ENCODE results near the gene MRPL23. TPM values are rescaled to one million over a fixed set of nuclear protein-coding genes. Genes with fewer than 3 reads are reported as not detected.

MRPL23 gene
- total RNA-seq, 1 experiment from 2014 or later: 98.0 TPM

DNA sequence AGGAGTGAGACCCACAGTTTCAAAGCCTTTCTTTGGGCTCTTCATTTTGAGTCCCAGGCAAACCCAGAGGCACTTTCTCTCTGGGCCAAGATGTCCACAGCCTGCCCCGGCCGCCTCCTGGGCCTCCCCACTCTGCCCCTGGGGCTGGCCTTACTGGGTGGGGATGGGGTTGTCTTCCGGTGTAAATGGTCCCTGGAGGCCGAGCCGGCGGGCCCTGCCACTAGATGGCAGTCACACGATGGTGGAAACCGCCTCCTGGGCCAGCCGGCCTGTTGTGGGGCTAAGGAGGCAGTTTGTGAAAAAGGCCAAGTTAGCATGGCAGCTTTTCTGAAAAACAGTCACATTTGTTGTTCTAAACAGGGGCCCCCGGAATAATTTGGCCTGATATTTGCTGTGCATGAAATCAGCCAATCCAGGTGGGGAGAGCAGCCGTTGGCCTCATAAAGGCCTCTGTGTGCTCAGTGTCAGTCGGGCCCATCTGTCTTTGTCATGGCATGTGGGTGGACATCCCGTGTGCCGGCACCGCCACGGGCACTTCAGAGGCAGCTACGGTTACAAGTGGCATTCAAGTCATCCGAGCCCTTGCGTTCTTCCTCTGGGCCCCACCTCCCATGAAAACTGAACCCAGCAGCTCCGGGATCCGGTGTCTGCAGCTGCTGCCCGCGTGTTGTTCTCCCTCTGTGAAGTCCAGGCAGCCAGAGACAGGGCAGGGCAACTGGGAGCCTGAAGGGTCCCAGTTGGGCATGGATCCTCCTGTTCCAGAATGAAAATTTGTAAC is 6.5 kb downstream of the MRPL23 start:
- POLR2A ChIA-PET: no interaction called here
- Mint-ChIP-seq H3K4me1 (ENCODE audit: insufficient read depth, unreplicated experiment) (no peaks in the 10 kb centered on the region), H3K4me3 (ENCODE audit: unreplicated experiment) (no peak overlapping the region), H3K27me3 (ENCODE audit: insufficient read depth, unreplicated experiment) (no peaks in the 10 kb centered on the region), H3K9me3 (ENCODE audit: unreplicated experiment) (no peaks in the 10 kb centered on the region), H3K36me3 (ENCODE audit: insufficient read depth, unreplicated experiment) (no peaks in the 10 kb centered on the region), H3K27ac (ENCODE audit: low read depth, unreplicated experiment) (no peak overlapping the region)
- intact Hi-C loops (cut with micrococcal nuclease): no loop called here
- TF ChIP-seq, protein P1, sequence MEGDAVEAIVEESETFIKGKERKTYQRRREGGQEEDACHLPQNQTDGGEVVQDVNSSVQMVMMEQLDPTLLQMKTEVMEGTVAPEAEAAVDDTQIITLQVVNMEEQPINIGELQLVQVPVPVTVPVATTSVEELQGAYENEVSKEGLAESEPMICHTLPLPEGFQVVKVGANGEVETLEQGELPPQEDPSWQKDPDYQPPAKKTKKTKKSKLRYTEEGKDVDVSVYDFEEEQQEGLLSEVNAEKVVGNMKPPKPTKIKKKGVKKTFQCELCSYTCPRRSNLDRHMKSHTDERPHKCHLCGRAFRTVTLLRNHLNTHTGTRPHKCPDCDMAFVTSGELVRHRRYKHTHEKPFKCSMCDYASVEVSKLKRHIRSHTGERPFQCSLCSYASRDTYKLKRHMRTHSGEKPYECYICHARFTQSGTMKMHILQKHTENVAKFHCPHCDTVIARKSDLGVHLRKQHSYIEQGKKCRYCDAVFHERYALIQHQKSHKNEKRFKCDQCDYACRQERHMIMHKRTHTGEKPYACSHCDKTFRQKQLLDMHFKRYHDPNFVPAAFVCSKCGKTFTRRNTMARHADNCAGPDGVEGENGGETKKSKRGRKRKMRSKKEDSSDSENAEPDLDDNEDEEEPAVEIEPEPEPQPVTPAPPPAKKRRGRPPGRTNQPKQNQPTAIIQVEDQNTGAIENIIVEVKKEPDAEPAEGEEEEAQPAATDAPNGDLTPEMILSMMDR (IDR thresholded peaks at IDR 0.05; ENCODE audit: unreplicated experiment): peak; percentile 15
- CTCF ChIA-PET: interaction anchor here (0.6 to 2.6 kb wide), 6 partner anchors 9 to 259 kb away, joined by 3 to 7 read pairs (median 3); no protein-coding TSS in a partner anchor
- no TSS peak for BruUV-seq (replicated peaks)
- no peak for DNase-seq (ENCODE audit: unreplicated experiment)

DNA sequence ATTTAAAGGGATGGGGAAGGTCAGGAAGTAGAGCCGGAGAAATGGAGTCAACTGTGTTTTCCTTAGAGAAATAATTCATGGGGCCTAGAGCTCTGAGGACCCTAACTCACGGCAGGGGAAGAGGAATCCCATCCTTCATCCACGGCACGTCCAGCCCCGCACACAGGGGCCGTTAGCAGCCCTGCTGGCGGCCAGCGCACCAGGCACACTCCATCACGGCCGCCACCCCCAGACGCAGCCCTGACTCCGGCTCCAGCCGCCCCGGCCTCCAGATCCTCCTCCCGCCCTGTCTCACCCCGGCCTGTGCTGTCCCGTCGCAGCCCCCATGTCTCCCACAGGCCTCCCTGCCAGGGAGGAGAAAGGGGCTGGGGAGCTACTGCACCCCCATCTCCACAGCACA is 11.2 kb downstream of the MRPL23 start:
- intact Hi-C loops (cut with micrococcal nuclease): no loop called here
- no TSS peak for BruUV-seq (replicated peaks)
- POLR2A ChIA-PET: interaction anchor here (0.6 kb wide), 1 partner anchor 40 kb away, joined by 3 read pairs; no protein-coding TSS in a partner anchor

DNA sequence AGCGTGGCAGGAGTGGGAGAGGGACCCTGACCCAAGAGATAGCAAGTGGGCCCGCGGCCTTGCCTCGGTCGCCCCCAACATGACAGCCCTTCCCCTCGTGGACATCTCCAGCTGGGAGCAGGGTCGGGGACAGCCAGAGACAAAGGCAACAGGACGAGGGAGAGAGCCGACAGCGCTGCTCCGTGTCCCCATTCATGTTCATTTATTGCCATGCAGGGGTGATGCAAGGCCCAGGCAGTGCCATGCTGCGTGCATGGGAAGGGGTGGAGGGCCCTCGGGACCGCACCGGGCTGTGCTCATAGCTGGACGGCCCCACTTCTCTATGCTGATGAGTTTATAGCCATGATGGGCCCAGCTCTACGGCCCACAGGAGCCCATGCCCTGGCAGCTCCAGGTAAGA is 12.7 kb downstream of the MRPL23 start:
- ChIA-PET CTCF (interaction anchor here (0.6 to 1.0 kb wide), 3 partner anchors 77 to 266 kb away, joined by 3 to 4 read pairs (median 3); no protein-coding TSS in a partner anchor), POLR2A (interaction anchor here (0.5 kb wide), 1 partner anchor 460 kb away, joined by 3 read pairs; no protein-coding TSS in a partner anchor)
- Mint-ChIP-seq H3K4me1 (ENCODE audit: insufficient read depth, unreplicated experiment) (no peaks in the 10 kb centered on the region), H3K27me3 (ENCODE audit: insufficient read depth, unreplicated experiment) (no peaks in the 10 kb centered on the region), H3K4me3 (ENCODE audit: unreplicated experiment) (no peak overlapping the region), H3K36me3 (ENCODE audit: insufficient read depth, unreplicated experiment) (no peaks in the 10 kb centered on the region), H3K27ac (ENCODE audit: low read depth, unreplicated experiment) (no peak overlapping the region), H3K9me3 (ENCODE audit: unreplicated experiment) (no peaks in the 10 kb centered on the region)
- DNase-seq (ENCODE audit: unreplicated experiment): no peak
- intact Hi-C loops (cut with micrococcal nuclease): no loop called here
- no TSS peak for BruUV-seq (replicated peaks)
- TF ChIP-seq, protein P1 (IDR thresholded peaks at IDR 0.05; ENCODE audit: unreplicated experiment): no peak

More for the DNA sequence above, 11.2 kb downstream of the MRPL23 start:
- H3K36me3 Mint-ChIP-seq (ENCODE audit: insufficient read depth, unreplicated experiment): no peaks in the 10 kb centered on the region
- TF ChIP-seq, protein P1 (IDR thresholded peaks at IDR 0.05; ENCODE audit: unreplicated experiment): no peak
- H3K4me1 Mint-ChIP-seq (ENCODE audit: insufficient read depth, unreplicated experiment): no peaks in the 10 kb centered on the region
- CTCF ChIA-PET: interaction anchor here (0.6 to 1.1 kb wide), 4 partner anchors 193 to 574 kb away, joined by 3 read pairs; no protein-coding TSS in a partner anchor
- no peak overlapping the region for H3K27ac Mint-ChIP-seq (ENCODE audit: low read depth, unreplicated experiment)
- no peaks in the 10 kb centered on the region for H3K9me3 Mint-ChIP-seq (ENCODE audit: unreplicated experiment)
- DNase-seq (ENCODE audit: unreplicated experiment): no peak
- no peaks in the 10 kb centered on the region for H3K27me3 Mint-ChIP-seq (ENCODE audit: insufficient read depth, unreplicated experiment)
- H3K4me3 Mint-ChIP-seq (ENCODE audit: unreplicated experiment): no peak overlapping the region

DNA sequence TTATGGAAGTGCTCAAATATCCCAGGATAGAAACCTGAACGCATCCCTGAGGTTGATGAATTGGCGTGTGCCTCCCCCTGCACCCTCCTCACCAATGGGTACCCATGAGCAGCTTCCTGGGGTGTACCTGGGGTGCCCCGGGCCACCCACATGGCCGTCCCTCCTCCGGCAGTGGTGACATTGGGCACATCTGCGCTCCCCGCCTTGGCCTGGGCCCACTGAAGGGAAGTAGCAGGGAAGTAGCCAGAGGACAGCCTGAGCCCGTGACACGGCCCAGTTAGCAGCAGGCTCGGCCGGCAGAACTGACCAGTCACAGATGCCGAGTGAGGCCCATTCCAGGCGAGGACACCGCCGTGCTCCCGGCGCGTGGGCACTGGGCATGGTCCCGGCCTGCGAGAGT is 16.7 kb downstream of the MRPL23 start:
- POLR2A ChIA-PET: no interaction called here
- CTCF ChIA-PET: interaction anchor here (1.0 kb wide), 1 partner anchor 15 kb away, joined by 3 read pairs; no protein-coding TSS in a partner anchor
- no peak overlapping the region for H3K4me3 Mint-ChIP-seq (ENCODE audit: unreplicated experiment)
- no peak overlapping the region for H3K27ac Mint-ChIP-seq (ENCODE audit: low read depth, unreplicated experiment)
- no peaks in the 10 kb centered on the region for H3K9me3 Mint-ChIP-seq (ENCODE audit: unreplicated experiment)
- no TSS peak for BruUV-seq (replicated peaks)
- intact Hi-C loops (cut with micrococcal nuclease): no loop called here
- H3K36me3 Mint-ChIP-seq (ENCODE audit: insufficient read depth, unreplicated experiment): no peaks in the 10 kb centered on the region
- no peaks in the 10 kb centered on the region for H3K27me3 Mint-ChIP-seq (ENCODE audit: insufficient read depth, unreplicated experiment)
- TF ChIP-seq, protein P1 (IDR thresholded peaks at IDR 0.05; ENCODE audit: unreplicated experiment): no peak
- no peaks in the 10 kb centered on the region for H3K4me1 Mint-ChIP-seq (ENCODE audit: insufficient read depth, unreplicated experiment)
- no peak for DNase-seq (ENCODE audit: unreplicated experiment)
